Measurements from ENCODE around the gene DLG2. TPM values are rescaled to one million over a fixed set of nuclear protein-coding genes. Genes with fewer than 3 reads are reported as not detected.

DLG2 gene
- total RNA-seq, 1 donor from 2014 or later: 0.43 TPM

- no peak for DNase-seq (ENCODE audit: low spot score in 2 of 2)
- Histone ChIP-seq H3K4me3 (no peak overlapping the region), H3K9me3 (no peaks in the 10 kb centered on the region), H3K4me1 (no peaks in the 10 kb centered on the region), H3K27me3 (no peaks in the 10 kb centered on the region), H3K36me3 (no peaks in the 10 kb centered on the region), H3K27ac (no peak overlapping the region)
- peak in 1 of 3 experiments; percentile 63 for TF ChIP-seq CTCF (IDR thresholded peaks at IDR 0.05)
- intact Hi-C loops (cut with DNase I): no loop called here
These were observed 1790.1 kb downstream of the DLG2 start for GRCh38 chr11:83836883-83837654.

GRCh38 chr11:83836065-83836464, 1791.1 kb downstream of the DLG2 start:
- no peak overlapping the region for H3K4me3 ChIP-seq
- H3K4me1 ChIP-seq: no peaks in the 10 kb centered on the region
- H3K27me3 ChIP-seq: no peaks in the 10 kb centered on the region
- DNase-seq (ENCODE audit: low spot score in 2 of 2): no peak
- intact Hi-C loops (cut with DNase I): no loop called here
- H3K27ac ChIP-seq: no peak overlapping the region
- no peak for TF ChIP-seq CTCF (IDR thresholded peaks at IDR 0.05)
- no peaks in the 10 kb centered on the region for H3K9me3 ChIP-seq
- H3K36me3 ChIP-seq: no peaks in the 10 kb centered on the region

- DNase-seq (ENCODE audit: low spot score in 2 of 2): no peak
- H3K27ac ChIP-seq: no peak overlapping the region
- H3K4me1 ChIP-seq: no peaks in the 10 kb centered on the region
- no peaks in the 10 kb centered on the region for H3K27me3 ChIP-seq
- H3K4me3 ChIP-seq: no peak overlapping the region
- intact Hi-C loops (cut with DNase I): no loop called here
- H3K36me3 ChIP-seq: no peaks in the 10 kb centered on the region
- no peak for TF ChIP-seq CTCF (IDR thresholded peaks at IDR 0.05)
- H3K9me3 ChIP-seq: no peaks in the 10 kb centered on the region
These were observed 1791.7 kb downstream of the DLG2 start for GRCh38 chr11:83835423-83835822.

GRCh38 chr11:83831929-83832328, 1795.2 kb downstream of the DLG2 start:
- Histone ChIP-seq H3K9me3 (no peaks in the 10 kb centered on the region), H3K27me3 (no peaks in the 10 kb centered on the region), H3K27ac (no peak overlapping the region), H3K36me3 (no peaks in the 10 kb centered on the region), H3K4me3 (no peak overlapping the region), H3K4me1 (no peaks in the 10 kb centered on the region)
- no peak for TF ChIP-seq CTCF (IDR thresholded peaks at IDR 0.05)
- intact Hi-C loops (cut with DNase I): no loop called here
- DNase-seq (ENCODE audit: low spot score in 2 of 2): no peak

GRCh38 chr11:83827940-83828554, 1799.1 kb downstream of the DLG2 start:
- Histone ChIP-seq H3K36me3 (no peaks in the 10 kb centered on the region), H3K9me3 (no peaks in the 10 kb centered on the region), H3K4me1 (no peaks in the 10 kb centered on the region), H3K4me3 (peak overlapping the region in 1 of 2 donors; percentile 43), H3K27me3 (no peaks in the 10 kb centered on the region), H3K27ac (no peak overlapping the region)
- TF ChIP-seq CTCF (IDR thresholded peaks at IDR 0.05): peak; percentile 10 to 51 (median 36)
- DNase-seq (ENCODE audit: low spot score in 2 of 2): no peak
- intact Hi-C loops (cut with DNase I): loop anchor here (5.0 kb wide), 1 partner anchor 734 kb away; no protein-coding TSS in a partner anchor
